IPS-NIHi11 (cell line): ENCODE results near the gene STK32C.
"Not testable (repeated sequence)": the region's sequence is repeated elsewhere in the genome, so short reads cannot be mapped to it uniquely, and the experiment has no call there.

ENCODE experiments used
- DNase-seq: peaks from one replicate; pipeline ENCODE4 v3.0.0; 2012; ENCODE audit warnings: mixed read lengths, low spot score

The STK32C gene

GRCh38 chr10:132230557-132231210, 77.1 kb downstream of the STK32C start:
- no peak for DNase-seq

- no peak for DNase-seq
Measured at GRCh38 chr10:132229834-132230556, 77.8 kb downstream of the STK32C start.

GRCh38 chr10:132229096-132229495, 78.7 kb downstream of the STK32C start:
- no peak for DNase-seq

- DNase-seq, result no peak
Measured at GRCh38 chr10:132228616-132229015, 79.1 kb downstream of the STK32C start.

GRCh38 chr10:132227851-132228390, 79.8 kb downstream of the STK32C start:
- DNase-seq, result no peak

- DNase-seq, result no peak
Measured at GRCh38 chr10:132226586-132227405, 81.0 kb downstream of the STK32C start.

GRCh38 chr10:132225849-132226205, 81.9 kb downstream of the STK32C start:
- no peak for DNase-seq

- no peak for DNase-seq
Measured at GRCh38 chr10:132225073-132225848, 82.5 kb downstream of the STK32C start.

- DNase-seq, result no peak
Measured at GRCh38 chr10:132224343-132225072, 83.2 kb downstream of the STK32C start.

- no peak for DNase-seq
Measured at GRCh38 chr10:132223611-132224342, 84.0 kb downstream of the STK32C start.

- DNase-seq, result peak; percentile 96
Measured at GRCh38 chr10:132223156-132223590, 84.6 kb downstream of the STK32C start.

- no peak for DNase-seq
Measured at GRCh38 chr10:132222726-132223125, 85.0 kb downstream of the STK32C start.

- not testable (repeated sequence) for DNase-seq
Measured at GRCh38 chr10:132220996-132221395, 86.8 kb downstream of the STK32C start.

- no peak for DNase-seq
Measured at GRCh38 chr10:132220061-132220460, 87.7 kb downstream of the STK32C start.

- no peak for DNase-seq
Measured at GRCh38 chr10:132219486-132219885, 88.3 kb downstream of the STK32C start.

- DNase-seq, result not testable (repeated sequence)
Measured at GRCh38 chr10:132216441-132216840, 91.3 kb downstream of the STK32C start.

GRCh38 chr10:132213917-132214316, 93.8 kb downstream of the STK32C start:
- DNase-seq, result no peak

- no peak for DNase-seq
Measured at GRCh38 chr10:132212816-132213215, 94.9 kb downstream of the STK32C start.

- no peak for DNase-seq
Measured at GRCh38 chr10:132211246-132211645, 96.5 kb downstream of the STK32C start.

GRCh38 chr10:132210766-132211165, 97.0 kb downstream of the STK32C start:
- DNase-seq, result no peak
